ENCODE data around the gene EEF1A2.

EEF1A2 gene

DNA sequence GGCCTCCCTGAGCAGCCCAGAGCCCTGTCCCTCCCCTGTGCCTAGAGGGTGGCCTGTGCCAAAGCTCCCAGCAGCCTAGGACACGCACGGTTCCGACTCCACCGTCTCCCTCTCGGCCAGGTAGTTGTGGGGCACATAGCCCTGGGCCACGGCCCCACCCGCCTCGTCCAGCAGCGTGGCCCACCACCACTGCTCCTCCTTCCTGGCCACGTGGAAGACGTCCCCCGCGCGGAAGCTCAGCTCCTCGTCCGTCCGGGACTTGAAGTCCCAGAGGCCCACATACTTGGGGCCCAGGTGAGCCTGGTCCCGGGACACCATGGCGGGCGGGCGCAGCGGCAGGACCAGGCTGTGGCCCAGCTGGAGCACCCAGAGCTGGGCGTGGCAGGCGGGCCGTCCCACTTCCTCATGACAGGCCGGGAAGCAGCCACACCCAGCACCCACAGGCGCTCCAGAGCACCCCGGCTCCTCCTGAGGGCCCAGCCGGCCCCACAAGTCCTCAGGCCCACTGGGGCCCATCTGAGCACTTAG, 38.2 kb upstream of the EEF1A2 start, which contains the start of gene PTK6:
Gene PTK6 (minus strand): TSS at position 380 of the 528 bp plus-strand sequence. CDS start 62 bp downstream, at position 318.
- DNase-seq (ENCODE audit: low read depth) = no peak

DNA sequence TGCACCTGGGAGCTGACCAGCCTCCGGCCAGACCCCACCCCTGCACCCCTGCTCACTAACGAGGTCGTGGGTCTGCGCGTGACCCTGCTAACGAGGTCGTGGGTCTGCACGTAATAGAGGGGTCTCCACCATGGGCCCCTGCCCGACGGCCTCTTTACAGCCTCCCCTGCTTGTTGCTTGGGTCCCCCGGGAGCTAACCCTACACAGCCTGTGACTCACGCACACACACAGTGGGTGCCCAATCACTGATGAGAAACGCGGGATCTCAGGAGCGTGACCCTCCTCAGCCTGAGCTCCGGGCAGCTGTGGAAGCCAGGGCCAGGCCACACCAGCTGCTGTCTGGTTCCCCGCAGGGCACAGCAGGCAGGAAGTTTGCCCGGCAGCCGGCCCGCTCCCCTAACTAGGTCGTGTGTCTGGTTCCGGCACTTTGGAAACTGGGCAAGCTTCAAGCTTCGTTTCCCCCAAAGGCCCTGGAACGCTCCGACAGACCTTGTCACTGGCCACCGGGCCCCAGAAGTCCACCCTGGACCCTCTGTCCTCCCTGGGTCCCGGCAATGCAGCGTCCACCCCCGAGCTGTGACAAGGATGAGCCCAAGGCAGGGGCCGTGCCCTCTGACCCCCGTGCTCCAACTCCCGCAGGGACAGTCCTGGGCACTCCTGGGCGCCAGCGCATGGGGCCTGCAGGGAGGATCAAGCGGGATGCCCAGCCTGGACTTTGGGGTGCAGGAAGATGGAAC, 37.5 kb upstream of the EEF1A2 start:
- no peak for DNase-seq (ENCODE audit: low read depth)

DNA sequence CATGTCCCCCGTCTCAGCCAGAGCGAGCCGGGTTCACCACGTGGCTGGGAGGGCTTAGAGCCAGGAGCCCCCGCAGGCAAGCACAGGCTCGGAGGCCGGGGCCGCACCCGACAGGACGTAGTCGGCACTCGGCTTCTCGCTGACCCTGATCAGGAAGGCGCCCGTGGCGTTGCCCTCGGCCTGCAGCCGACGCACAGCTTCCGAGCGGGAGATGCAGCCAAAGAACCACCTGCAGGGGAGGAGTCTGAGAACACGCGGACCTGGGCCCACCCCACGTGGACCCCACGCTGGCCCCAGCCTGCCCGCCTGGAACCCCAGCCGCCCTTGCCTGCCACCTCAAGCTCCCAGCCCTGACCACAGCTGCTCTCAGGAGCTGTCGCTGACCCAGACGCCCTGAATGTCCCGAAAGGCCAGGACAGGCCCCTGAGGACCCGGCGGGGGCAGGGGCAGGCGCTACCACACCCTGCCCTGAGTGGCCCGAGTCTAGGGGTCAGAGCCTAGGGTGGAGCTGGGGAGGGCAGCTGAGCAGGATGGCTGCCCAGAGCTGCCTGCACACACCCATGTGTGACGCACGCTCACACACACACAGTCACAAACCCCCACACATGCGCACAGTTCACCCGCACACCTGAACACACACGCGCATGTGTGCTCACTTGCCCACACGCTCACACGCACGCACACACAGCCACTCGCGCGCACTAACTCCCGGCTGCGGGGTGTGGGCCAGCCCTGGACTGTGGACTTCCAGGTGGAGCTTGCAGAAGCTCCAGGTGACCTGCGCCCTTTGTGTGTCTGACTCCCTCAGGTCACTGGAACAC, 36.2 kb upstream of the EEF1A2 start:
- DNase-seq (ENCODE audit: low read depth) = no peak

DNA sequence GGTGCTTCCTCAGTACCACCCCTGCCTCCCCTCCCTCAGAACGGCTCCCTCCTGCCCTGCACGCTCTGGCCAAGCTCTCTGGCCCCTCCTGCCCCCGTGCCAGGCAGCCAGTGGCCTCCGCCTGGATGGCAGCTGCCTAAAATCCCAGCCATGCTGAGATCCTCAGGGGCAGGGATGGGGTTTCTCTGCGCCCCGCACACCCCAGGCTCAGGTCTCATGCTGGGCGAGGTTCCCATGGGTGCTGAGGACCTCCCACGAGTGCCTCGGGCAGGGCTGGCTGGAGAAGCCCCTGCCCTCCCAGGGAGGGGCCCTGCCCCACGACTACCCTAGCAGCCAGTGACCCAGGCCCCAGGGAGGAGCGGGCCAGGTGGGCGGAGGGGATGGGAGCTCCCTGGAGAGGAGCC, 35.5 kb upstream of the EEF1A2 start:
- DNase-seq (ENCODE audit: low read depth) = no peak

DNA sequence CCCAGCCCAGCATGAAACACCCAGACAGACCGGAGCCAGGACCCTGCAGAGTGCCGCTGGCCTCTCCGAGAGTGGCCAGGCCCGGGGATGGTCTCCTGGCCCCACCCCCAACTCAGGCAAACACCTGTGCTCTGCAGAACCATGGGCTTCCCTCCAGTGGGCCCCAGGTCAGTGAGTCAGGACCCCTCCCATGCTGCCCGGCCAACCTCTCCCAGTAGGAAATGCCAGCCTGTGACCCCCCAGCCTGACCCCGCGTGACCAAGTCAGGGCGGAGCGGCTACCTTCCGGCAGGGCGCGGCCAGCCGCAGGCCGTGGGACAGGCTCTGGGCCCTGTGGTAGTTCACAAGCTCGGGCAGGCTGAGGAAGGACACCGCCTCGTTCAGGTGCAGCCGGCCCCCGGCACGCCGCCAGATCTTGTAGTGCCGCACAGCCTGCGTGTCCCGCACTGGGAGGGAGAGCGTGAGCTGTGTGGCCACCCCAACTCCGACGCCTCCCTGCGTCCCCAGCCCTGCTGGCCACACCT, 35.0 kb upstream of the EEF1A2 start:
- no peak for DNase-seq (ENCODE audit: low read depth)

DNA sequence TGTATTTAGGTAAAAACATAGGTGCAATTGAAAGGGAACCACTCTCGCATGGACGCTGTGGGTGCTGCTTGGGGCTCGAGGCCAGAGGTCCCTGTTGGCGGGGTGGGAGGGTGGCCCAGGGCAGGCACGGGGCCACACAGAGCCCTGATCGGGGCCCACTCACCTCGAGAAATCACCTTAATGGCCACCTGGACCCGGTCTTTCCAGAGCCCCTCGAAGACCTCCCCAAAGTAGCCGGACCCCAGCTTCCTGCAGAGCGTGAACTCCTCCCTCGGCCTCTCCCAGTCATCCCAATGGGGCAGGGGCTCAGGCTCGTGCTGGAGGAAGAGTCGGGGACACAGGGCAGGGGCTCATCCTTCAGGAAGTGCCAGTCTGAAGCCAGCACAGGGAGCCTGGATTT, 34.5 kb upstream of the EEF1A2 start:
- DNase-seq (ENCODE audit: low read depth) = no peak

DNA sequence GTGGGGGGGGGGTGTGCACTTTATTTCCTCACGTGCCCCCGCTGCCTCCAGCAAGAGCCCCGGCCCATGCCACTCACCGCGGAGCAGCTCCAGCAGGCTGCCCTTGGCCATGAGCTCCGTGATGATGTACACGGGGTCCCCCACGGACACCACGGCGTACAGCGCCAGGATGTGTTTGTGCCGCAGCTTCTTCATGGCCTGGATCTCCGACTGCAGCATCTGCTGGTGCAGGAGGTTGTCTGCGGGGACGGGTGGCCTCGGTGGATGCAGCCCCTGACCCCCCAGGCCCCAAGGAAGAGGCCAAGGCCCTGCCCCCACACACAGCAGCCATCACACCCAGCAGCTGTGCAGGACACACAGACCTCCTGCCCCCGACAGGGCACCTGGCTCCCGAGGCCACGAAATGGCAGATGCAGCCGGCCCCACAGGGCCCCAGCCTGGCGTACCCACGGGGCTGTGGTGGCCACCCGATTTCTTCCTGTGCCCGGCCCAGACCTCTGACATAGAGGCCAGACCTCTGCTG, 33.6 kb upstream of the EEF1A2 start:
- no peak for DNase-seq (ENCODE audit: low read depth)

DNA sequence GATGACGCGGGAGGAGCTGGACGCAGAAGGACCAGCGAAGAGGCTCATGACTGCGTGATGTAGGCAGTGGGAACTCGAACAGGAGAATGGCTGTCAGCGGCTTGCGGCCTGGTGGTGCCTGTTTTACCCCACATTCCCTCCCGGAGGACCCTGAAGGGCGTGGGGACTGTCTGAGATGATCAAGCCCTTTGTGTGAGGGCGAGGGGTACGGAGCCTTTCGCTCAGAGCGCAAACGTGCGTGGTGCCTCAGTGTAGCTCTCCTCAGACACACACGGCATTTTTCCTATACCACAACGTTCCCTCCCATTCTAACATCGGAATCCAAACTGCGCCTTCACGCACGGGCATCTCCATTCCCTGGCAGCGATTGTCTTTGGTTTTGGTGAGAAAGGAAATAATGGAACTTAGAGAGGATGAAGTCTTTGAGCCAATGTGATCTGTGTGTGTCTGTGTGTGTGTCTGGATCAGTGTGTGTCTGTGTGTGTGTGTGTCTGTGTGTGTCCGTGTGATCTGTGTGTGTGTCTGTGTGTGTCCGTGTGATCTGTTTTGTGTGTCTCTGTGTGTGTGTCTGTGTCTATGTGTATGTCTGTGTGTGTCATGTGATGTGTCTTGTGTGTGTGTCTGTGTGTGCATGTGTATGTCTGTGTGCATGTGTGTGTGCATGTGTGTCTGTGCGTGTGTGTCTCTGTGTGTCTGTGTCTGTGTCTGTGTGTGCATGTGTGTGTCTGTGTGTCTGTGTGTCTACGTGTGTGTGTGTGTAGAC, 33.0 kb upstream of the EEF1A2 start:
- no peak for DNase-seq (ENCODE audit: low read depth)

DNA sequence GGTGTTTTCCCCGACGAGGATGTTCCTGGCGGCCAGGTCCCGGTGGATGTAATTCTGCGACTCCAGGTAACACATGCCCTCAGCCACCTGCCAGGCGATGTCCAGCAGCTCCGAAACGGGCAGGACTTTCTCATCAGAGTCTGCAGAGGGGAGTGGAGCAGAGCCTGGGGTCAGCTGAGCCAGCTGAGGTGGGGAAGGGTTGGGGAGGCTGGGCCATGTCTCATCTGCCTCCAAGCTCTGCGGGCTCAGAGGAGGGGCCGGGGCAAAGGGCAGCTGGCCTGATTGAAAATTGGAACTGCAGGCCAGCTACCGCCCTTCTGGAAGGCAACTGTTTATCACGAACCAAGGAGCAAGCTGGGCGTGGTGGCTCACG, 31.9 kb upstream of the EEF1A2 start:
- no peak for DNase-seq (ENCODE audit: low read depth)

DNA sequence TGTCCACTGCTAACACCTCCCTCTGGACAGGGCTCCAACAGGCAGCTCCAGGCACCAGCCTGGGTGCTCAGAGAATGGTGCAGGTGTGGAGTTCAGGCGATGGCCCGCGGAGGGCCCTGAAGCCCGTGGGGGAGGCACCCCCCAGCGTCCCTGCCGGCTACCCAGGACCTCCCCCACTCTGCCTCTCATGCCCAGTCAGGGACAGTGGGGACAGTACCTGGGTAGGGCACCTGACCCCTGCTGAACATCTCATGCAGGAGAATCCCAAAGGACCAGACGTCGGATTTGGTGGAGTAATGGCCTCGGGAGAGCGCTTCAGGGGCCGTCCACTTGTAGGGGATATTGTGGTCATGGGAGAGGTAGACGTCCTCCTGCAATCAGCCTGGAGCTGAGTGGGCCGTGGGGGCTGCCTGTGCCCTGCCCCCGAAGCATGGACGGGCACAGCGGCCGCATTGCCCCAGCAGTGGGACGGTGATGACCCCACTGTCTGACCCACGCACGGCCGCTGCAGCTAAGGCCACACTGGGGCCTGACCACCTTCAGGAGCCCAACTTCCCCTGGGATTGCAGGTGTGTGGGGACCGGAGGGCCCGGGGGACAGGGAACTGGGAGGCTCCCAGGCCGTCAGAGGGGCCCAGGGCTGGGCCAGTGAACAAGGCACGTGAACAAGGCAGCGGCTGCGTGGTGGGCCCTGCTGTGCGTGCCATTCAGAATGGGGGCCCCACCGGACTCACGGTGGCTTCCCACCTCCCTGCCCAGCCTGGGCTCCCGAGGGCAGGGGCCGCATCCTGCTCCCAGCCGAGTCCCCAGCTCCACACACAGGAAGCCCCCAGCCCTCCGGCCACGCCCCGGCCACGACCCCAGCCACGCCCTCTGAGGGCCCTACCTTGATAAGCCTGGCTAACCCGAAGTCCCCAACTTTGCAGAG, 31.2 kb upstream of the EEF1A2 start:
- no peak for DNase-seq (ENCODE audit: low read depth)

DNA sequence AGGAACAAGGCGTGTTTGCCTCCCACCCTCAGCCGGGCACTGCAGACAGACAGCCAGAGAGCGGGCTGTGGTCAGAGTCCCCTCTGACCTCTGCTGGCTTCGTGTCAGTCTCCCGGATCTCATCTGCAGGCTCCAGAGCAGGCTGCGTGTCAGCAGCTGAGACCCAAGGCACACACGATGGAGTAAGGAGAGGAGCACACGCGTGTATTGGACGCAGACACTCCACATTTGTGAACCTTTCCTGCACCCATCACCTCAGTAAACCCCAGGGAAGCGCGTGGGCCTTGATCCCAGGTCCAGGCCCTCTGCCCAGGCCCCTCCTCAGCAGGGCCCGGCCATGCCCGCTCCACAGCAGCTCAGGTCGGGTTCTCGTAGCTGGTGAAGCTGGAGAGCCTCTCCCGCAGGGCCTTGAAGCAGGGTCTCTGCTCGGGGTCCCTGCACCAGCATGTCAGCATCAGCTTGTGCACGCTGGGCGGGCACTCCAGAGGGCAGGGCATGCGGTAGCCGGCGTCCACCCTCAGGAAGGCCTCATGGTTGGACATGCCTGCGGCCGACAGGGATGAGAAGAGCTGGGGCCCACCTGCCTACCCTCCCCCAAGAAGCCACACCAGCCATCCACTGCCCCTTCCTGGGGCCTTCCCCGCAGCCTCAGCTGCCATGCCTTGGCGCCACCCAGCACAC, 30.4 kb upstream of the EEF1A2 start:
- DNase-seq (ENCODE audit: low read depth) = no peak

DNA sequence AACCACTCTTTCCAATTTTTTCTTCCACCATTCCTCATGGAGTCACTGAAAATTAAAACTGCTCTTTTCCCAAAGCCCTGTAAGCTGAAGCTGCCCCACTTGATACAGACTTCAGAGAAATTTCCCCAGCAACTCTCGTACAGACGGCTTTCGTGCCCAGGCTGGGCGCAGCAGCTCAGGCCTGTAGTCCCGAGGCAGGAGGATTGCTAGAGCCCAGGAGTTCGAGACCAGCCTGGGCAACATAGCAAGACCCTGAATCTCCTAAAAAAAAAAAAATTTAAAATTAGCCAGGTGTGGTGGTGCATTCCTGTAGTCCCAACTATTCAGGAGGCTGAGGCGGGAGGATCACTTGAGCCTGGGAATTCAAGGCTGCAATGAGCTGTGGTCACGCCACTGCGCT, 28.3 kb upstream of the EEF1A2 start:
- DNase-seq (ENCODE audit: low read depth) = no peak

DNA sequence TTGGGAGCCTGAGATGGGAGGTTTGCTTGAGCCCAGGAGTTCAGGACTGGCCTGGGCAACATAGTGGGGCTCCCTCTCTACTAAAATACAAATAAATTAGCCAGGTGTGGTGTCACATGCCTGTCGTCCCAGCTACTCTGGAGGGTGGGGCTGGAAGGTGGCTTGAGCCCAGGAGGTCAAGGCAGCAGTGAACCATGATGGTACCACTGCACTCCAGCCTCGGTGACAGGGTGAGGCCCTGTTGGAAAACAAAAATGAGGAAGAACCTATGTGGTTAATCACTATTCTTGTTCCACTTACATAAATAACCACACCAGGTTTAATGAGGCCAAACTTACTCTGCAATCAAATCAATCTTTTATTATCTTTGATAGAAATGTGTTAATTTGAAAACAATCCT, 27.1 kb upstream of the EEF1A2 start:
- DNase-seq (ENCODE audit: low read depth) = no peak

DNA sequence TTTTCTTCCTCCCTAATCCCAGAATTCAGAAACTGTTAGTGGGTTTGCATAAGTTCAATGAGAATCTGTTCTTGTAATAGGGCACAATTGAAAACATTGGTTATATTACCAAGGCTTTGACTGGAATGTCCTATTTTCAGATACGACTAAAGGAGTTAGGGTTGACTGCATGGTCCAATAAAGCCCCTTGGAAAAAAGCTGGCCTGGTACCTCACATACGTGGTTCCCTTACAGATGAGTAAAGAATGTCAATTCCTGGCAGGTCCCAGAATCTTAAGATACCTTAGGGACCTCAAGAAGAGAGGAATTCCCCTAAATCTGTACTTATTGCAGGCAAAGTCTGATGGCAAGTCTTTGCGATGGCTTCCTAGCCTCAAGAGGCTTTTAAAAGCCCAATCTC, 26.3 kb upstream of the EEF1A2 start:
- DNase-seq (ENCODE audit: low read depth) = no peak

DNA sequence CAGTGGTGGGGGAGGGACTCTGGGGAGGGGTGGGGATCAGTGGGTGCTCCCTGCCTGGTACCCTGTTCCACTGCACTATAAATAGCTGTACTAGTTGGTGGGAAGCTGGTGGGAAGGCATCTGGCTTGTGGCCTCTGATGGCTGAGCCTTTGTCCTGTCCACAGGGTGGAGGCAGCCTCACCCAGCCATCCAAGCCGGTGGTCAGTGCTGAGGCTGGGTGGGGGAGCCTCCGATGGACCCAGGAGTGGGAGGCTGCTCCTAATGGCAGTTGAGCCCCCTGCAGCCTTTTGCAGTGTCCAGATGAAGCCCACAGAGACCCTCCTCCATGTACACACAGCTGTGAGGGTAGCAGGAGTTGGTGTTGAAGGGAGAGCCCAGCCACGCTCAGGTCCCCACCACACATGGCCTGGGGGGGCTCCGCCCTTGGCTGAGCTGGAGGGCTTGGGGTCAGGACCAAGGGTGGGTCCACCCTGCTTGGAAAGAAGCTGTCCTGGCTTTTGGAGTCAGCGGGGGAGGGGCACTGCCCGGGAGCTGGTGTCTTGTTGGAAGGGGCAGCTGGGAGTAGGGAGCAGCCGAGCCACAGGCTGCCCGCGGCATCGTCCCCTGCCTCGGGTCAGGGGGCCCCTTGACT, 24.2 kb upstream of the EEF1A2 start:
- DNase-seq (ENCODE audit: low read depth) = no peak

DNA sequence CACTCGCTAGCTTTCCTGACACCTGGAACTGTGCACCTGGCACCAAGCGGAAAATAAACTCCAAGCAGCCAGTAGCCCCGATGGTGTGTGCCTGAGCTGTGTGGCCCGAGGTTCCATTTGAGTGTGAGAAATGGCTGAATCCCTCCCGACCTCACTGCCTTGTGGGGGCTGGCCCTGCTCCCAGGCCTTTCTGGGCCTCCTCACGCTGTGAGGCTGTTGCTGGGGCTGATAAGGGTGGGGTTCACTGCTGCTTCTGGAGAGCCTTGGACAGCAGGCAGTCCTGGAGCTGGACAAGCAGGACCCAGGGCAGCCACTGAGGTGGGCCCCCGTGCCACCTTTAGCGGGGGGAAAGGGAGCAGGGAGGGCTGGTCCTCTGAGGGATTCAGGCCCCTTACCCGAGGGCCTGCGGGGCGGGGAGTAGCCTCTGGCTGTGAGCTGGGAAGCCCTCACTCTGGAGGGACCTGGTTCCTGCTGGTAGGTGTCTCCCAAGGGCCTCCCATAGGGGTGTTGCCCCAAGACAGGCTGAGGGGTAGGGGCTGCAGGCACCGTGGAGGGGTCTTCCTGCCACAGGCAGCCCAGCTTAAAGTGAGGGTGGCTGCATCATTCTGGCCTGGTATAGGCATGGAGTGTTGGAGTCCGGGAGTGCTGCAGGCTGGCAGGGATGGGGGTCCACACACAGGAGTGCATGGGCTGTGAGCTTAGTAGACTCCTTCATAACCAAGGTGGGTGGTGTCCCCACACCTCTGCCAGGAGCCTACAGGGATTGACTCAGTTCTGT, 23.4 kb upstream of the EEF1A2 start:
- no peak for DNase-seq (ENCODE audit: low read depth)

DNA sequence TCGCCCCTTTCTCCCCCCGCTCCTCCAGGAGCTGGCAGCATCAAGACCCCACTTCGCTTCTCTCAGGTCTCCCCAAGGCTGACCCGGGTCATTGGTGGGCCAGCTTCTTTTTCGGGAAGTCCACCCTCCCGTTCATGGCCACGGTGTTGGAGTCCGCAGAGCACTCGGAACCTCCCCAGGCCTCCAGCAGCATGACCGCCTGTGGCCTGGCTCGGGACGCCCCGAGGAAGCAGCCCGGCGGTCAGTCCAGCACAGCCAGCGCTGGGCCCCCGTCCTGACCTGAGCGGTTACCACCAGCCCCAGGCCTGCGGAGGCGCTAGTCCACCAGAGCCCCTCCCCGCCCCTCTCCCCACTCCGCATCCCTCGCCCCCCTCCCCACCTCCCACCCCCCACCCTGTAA, 22.7 kb upstream of the EEF1A2 start:
- no peak for DNase-seq (ENCODE audit: low read depth)

DNA sequence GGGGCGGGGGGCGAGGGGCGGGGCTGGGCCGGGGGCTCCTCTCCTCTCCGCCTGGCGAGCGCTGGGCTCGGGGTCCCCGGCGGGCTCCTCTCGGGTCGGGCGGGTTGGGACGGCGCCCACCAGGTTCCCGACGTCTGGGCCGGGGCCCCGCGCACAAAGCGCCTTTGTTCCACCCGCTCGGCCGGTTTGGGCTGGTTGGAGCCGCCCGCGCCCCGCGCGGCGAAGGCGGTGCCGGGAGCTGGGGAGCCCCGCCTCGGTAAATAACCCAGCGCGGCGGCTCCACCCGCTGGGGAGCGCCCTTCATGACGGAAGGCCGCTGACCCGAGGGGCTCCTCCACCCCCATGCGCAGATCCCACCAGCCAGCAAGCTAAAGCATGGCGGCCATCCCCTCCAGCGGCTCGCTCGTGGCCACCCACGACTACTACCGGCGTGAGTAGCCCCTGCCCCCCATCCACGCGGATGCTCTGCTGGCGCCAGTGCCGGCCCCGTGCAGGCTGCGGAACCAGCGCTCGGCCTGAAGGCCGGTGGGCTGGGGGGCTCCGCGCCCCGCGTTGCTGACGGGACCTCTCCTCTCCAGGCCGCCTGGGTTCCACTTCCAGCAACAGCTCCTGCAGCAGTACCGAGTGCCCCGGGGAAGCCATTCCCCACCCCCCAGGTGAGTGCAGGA, 22.2 kb upstream of the EEF1A2 start:
- DNase-seq (ENCODE audit: low read depth) = peak; percentile 56
